BLaER1 treated with 17β-estradiol and CSF1 and Interleukin-3, amounts not matched to agents 10 nM and 100 nM (cell line): ENCODE data around the gene ZNF768.
"Not testable (repeated sequence)": the region's sequence is repeated elsewhere in the genome, so short reads cannot be mapped to it uniquely, and the experiment has no call there.

Experiments used
- H3K27ac ChIP-seq, 11 experiments: shearing (Covaris generic); formaldehyde crosslinking; 2 replicates each; pipeline ENCODE4 v1.8.1; 2022
- H3K27me3 ChIP-seq, 11 experiments: shearing (Covaris generic); formaldehyde crosslinking; 2 replicates each; pipeline ENCODE4 v1.8.1; 2022
- H3K36me3 ChIP-seq, 11 experiments: shearing (Covaris generic); formaldehyde crosslinking; 2 replicates each; pipeline ENCODE4 v1.8.1; 2022
- H3K4me1 ChIP-seq, 10 experiments: shearing (Covaris generic); formaldehyde crosslinking; 2 replicates each; pipeline ENCODE4 v1.8.1; 2022
- H3K4me2 ChIP-seq, 11 experiments: shearing (Covaris generic); formaldehyde crosslinking; 2 replicates each; pipeline ENCODE4 v1.8.1; 2022
- H3K4me3 ChIP-seq, 10 experiments: shearing (Covaris generic); formaldehyde crosslinking; 2 replicates each; pipeline ENCODE4 v1.8.1; 2022
- H3K9ac ChIP-seq, 11 experiments: shearing (Covaris generic); formaldehyde crosslinking; 2 replicates each; pipeline ENCODE4 v1.8.1; 2022
- H3K9me3 ChIP-seq, 11 experiments: shearing (Covaris generic); formaldehyde crosslinking; replicated peaks in 1 of 11; 2 replicates each; pipeline ENCODE4 v1.8.1; 2022
- H4K20me1 ChIP-seq, 11 experiments: shearing (Covaris generic); formaldehyde crosslinking; 2 replicates each; pipeline ENCODE4 v1.8.1; 2022
- Cebpa-rat ChIP-seq, 11 experiments: shearing (Covaris generic); IDR thresholded peaks; 2 replicates each; pipeline ENCODE4 v1.8.1; 2022

ZNF768 gene

DNA sequence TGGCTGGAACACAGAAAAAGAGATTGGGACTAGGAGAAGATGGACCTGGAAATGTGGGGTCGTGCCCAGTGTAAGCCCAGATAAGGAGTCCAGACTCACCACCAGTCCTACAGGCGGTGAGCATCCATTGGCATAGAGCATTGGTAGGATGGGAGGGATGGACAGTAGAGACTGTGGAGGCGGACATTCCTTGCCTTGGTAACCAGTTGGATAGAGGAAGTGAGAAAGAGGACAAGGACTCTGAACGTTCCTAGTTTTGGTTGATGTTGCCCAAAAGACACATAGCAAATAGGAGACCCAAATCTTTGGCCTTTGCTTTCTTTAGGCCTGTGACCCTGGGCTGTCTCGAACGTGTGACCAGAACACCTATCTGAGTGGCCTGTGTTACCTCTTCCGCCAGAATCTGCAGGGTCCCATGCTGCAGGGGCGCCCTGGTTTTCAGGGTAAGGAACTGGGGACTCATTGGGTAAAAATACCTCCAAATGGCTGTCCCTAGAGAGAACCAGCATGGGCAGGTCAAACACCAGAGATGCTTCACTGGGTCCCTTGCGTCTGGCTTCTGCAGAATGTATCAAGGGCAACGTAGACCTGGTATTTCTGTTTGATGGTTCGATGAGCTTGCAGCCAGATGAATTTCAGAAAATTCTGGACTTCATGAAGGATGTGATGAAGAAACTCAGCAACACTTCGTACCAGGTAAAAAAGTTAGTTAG, 47.4 kb downstream of the ZNF768 start:
- Histone ChIP-seq H3K4me1 (peaks cover 3 to 73% (median 10%) of the 10 kb centered on the region in 10 experiments), H3K4me2 (peak overlapping the region in 6 of 11 experiments; percentile 24 to 76 (median 52); a peak in 11 of 22 replicates), H3K27ac (no peak overlapping the region), H3K9me3 (no peaks in the 10 kb centered on the region), H3K9ac (no peak overlapping the region), H4K20me1 (peaks cover 0 to 30% (median 0%) of the 10 kb centered on the region in 11 experiments; a peak in 4 of 22 replicates), H3K27me3 (peaks cover 0 to 38% (median 24%) of the 10 kb centered on the region in 11 experiments; a peak in 18 of 22 replicates), H3K36me3 (peaks cover 0 to 87% (median 0%) of the 10 kb centered on the region in 11 experiments; a peak in 10 of 22 replicates), H3K4me3 (no peak overlapping the region)
- no peak for TF ChIP-seq Cebpa-rat (IDR thresholded peaks at IDR 0.05)

- not testable (repeated sequence) for H3K9me3 ChIP-seq, H3K9ac ChIP-seq, H3K4me3 ChIP-seq, H3K27ac ChIP-seq
- Histone ChIP-seq H3K4me1 (peaks cover 14 to 78% (median 21%) of the 10 kb centered on the region in 10 experiments), H3K4me2 (peak overlapping the region in 3 of 11 experiments; percentile 61 to 76 (median 72); a peak in 5 of 22 replicates), H3K36me3 (peaks cover 0 to 76% (median 0%) of the 10 kb centered on the region in 11 experiments; a peak in 10 of 22 replicates), H4K20me1 (peaks cover 0 to 21% (median 0%) of the 10 kb centered on the region in 11 experiments; a peak in 6 of 22 replicates), H3K27me3 (peaks cover 0 to 49% (median 34%) of the 10 kb centered on the region in 11 experiments; a peak in 18 of 22 replicates)
Measured at GRCh38 chr16:30477773-30478172, 48.6 kb downstream of the ZNF768 start.

DNA sequence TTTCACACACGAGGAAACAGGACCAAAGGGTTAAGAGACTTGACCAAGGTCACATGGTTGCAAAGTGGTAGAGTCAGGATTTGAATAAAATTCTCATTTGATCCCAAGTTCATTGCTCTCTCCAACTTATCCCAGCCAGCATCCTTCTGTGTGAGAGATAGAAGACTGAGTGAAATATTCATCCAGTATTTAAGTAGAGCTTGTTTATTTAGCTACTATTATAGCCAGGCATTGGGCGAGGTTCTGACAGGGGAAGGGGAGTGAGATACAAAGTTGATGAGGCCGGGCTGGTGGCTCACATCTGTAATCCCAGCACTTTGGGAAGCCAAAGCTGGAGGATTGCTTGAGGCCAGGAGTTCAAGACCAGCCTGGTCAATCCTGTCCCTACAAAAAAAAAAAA, 49.4 kb downstream of the ZNF768 start:
- TF ChIP-seq Cebpa-rat (IDR thresholded peaks at IDR 0.05), result no peak
- H3K9me3 ChIP-seq, result no peaks in the 10 kb centered on the region
- no peak overlapping the region for H3K27ac ChIP-seq
- H3K9ac ChIP-seq, result no peak overlapping the region
- H4K20me1 ChIP-seq, result peaks cover 0 to 21% (median 0%) of the 10 kb centered on the region in 11 experiments; a peak in 6 of 22 replicates
- H3K4me2 ChIP-seq, result peak overlapping the region in 3 of 11 experiments; percentile 61 to 76 (median 72); a peak in 4 of 22 replicates
- no peak overlapping the region for H3K4me3 ChIP-seq
- peaks cover 0 to 53% (median 34%) of the 10 kb centered on the region in 11 experiments; a peak in 18 of 22 replicates for H3K27me3 ChIP-seq
- H3K36me3 ChIP-seq, result peaks cover 0 to 68% (median 0%) of the 10 kb centered on the region in 11 experiments; a peak in 10 of 22 replicates
- H3K4me1 ChIP-seq, result peaks cover 22 to 84% (median 28%) of the 10 kb centered on the region in 10 experiments

DNA sequence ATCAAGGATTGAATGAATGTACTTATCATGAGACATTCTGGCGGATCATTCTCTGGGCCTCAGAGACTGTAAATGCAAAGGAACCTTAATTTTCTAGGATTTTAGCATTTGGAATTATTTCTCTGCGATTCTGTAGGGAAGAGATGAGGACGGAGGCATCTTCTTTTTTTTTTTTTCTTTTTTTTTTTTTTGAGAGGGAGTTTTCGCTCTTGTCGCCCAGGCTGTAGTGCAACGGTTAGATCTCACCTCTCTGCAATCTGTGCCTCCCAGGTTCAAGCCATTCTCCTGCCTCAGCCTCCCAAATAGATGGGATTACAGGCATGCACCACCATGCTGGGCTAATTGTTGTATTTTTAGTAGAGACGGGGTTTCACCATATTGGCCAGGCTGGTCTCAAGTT, 51.7 kb downstream of the ZNF768 start:
- Histone ChIP-seq H3K9me3 (0 out of 22 replicates have a peak, but pooled peaks cover 0 to 2% (median 0%) of the 10 kb centered on the region in 11 experiments), H3K4me2 (peak overlapping the region in 5 of 11 experiments; percentile 82 to 100 (median 96); a peak in 10 of 22 replicates), H3K4me1 (peaks cover 38 to 97% (median 51%) of the 10 kb centered on the region in 10 experiments), H3K27ac (peak overlapping the region in 1 of 11 experiments; percentile 79; a peak in 1 of 22 replicates), H3K36me3 (peaks cover 0 to 45% (median 0%) of the 10 kb centered on the region in 11 experiments; a peak in 7 of 22 replicates), H3K4me3 (peak overlapping the region in 2 of 10 experiments; percentile 60 to 72; a peak in 2 of 20 replicates), H3K27me3 (peaks cover 0 to 75% (median 49%) of the 10 kb centered on the region in 11 experiments; a peak in 18 of 22 replicates), H4K20me1 (peaks cover 0 to 14% (median 0%) of the 10 kb centered on the region in 11 experiments; a peak in 6 of 22 replicates), H3K9ac (peak overlapping the region in 2 of 11 experiments; percentile 77 to 82; a peak in 3 of 22 replicates)
- no peak for TF ChIP-seq Cebpa-rat (IDR thresholded peaks at IDR 0.05)

- Histone ChIP-seq H3K27ac (peak overlapping the region in 8 of 11 experiments; percentile 64 to 84 (median 77); a peak in 13 of 22 replicates), H3K9ac (peak overlapping the region in 7 of 11 experiments; percentile 62 to 82 (median 77); a peak in 13 of 22 replicates), H3K4me3 (peak overlapping the region in 8 of 10 experiments; percentile 30 to 72 (median 54); a peak in 13 of 20 replicates), H3K27me3 (peaks cover 0 to 80% (median 49%) of the 10 kb centered on the region in 11 experiments; a peak in 18 of 22 replicates), H3K4me1 (peaks cover 38 to 97% (median 56%) of the 10 kb centered on the region in 10 experiments), H4K20me1 (peaks cover 0 to 13% (median 0%) of the 10 kb centered on the region in 11 experiments; a peak in 6 of 22 replicates), H3K36me3 (peaks cover 0 to 39% (median 0%) of the 10 kb centered on the region in 11 experiments; a peak in 7 of 22 replicates), H3K4me2 (peak overlapping the region; percentile 69 to 100 (median 90)), H3K9me3 (peaks cover 0 to 8% (median 0%) of the 10 kb centered on the region in 11 experiments; a peak in 3 of 22 replicates)
- TF ChIP-seq Cebpa-rat (IDR thresholded peaks at IDR 0.05), result no peak
Measured at GRCh38 chr16:30474074-30474452, 52.3 kb downstream of the ZNF768 start.
